Posterior cingulate gyrus (tissue), 11 donors: ENCODE results near the gene PEX11G.
A peak's percentile ranks its signal among the peaks of the same experiment; 100 is the strongest.

Experiments used
- DNase-seq, 10 donors: peaks; one replicate each; pipeline versions ENCODE4 v3.0.0 to v3.0.0-alpha.2; 2020 to 2021; ENCODE audit warnings: mixed read lengths in 3 of 10
- intact Hi-C: fragments of 100-400 bp; cut with DNase I; formaldehyde crosslinking; loops from one replicate; pipeline ENCODE4 v1.15.1; 2023

Gene PEX11G

DNA sequence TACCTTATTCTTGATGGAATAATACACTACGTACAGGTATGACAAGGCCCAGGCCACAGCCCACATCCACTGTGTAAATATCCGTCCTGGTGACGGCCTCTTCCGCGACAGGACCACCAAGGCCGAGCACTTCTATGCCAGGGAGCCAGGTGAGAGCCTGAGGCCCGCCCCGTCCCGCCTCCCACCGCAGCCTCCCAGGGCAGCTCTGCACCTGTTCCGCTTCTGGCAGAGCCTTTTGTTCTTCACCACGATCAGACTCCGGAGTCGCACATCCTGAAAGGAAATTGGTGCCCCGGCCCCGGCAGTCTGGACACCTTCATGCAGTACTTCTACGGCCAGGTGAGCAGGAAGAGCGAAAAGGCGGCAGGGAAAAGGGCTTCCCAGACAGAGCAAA lies 16.4 kb upstream of the PEX11G start:
- intact Hi-C loops = no loop called here
- peak in 2 of 10 donors; percentile 40 to 72 for DNase-seq

DNA sequence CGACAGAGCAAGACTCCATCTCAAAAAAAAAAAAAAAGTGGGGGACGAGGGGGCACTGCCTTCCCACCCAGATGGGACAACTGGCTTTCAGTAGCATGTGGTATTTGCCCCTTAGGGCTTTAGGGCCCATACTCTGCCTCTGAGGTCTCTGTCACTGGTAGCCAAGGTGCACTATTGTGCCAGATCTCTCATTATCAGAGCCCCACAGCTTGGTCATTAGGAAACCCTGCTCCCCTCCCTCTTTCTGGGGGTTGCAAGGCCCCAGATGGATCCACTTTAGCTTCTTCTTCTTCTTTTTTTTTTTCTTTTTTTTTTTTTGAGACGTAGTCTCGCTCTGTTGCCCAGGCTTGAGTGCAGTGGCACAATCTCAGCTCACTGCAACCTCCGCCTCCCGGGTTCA lies 15.8 kb upstream of the PEX11G start:
- intact Hi-C loops = no loop called here
- DNase-seq = no peak

DNA sequence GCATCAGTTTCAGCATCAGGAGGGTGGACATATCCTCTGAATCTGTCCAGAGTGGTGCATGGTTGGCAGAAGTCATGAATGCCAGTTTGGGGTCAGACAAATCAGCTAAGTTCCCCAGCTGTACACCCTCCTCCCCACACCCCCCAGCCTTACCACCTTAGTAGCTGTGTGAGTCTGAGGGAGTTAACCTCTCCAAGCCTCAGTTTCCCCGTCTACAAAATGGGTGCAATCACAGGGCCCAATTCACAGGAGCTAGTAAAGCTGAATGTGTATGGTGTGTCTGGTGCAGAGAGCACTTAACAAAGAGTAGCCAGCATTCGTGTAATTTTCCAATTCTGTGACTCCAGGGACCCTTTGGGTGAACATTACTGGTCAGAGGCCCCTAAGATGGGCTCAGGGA lies 13.7 kb upstream of the PEX11G start:
- no peak for DNase-seq
- intact Hi-C loops = no loop called here

DNA sequence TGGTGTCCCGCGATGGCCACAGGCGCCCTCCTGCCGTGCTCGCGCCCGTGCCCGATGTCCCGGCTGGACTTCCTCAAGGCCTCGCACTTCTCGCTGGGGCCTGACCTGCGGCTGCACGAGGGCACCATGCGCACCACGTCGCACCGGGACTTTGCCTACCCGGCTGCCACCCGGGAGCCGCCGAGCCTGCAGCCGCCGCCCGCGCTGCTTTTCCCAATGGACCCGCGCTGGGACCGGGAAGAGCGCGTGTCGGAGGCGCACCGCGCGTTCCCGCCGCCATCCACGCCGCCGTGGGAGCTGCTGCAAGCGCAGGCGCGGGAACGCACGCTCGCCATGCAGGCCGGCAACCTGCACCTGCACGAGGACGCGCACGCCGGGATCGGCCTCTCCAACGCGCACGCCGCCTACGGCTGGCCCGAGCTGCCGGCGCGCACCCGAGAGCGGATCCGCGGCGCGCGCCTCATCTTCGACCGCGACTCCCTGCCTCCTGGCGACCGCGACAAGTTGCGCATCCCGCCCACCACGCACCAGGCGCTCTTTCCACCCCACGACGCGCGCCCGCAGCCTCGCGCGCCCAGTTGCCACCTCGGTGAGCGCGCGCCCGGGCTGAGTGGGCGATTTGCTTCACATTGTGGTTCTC lies 12.1 kb upstream of the PEX11G start:
- DNase-seq = peak; percentile 76 to 99 (median 90)

DNA sequence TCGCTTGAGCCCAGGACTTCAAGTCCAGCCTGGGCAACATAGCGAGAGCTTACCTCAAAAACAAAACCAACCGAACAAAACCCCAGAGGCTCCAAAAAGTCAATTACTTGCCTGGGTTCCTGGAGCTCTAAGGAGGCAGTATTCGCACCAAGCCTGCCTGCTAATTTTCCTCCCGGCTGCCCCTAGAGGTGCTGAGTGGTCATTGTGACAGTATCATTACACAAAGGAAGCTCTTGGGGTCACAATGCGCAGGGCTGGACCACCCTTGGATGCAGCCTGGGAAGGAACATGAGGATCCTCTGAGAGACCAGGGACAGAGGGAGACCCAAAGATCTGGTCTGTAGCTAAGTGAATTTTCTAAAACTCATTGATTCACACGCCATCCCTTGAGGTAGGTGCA lies 8.5 kb upstream of the PEX11G start:
- intact Hi-C loops = no loop called here

More for the DNA sequence above, 12.1 kb upstream of the PEX11G start:
- intact Hi-C loops = no loop called here

DNA sequence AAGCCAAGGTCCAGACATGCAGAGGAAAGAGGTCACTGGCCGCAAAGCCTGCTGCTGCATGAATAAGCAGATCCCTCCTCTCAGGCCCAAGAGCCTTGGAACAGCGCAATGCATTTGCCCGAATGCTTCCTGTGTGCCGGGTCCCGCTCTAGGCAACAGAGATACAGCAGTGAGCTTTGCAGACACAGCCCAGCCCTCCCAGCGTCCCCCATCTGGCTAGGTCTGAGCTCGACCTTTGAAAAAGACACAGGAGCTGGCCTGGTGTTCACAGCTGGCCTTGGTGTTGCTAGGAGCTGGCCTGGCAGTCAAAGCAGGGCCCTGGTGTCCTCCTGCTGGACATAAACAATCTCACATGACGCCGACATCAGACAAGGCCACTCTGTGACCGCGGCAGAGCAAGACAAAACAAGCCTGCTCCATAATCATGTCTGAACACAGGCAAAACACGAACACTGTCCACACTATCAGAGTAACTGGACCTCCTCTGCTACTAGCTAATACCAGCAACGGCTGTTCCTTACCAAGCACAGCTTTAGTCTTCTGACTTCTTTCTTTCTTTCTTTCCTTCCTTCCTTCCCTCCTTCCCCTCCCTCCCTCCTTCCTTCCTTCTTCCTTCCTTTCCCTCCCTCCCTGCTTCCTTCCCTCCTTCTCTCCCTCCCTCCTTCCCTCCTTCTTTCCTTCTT lies 5.7 kb upstream of the PEX11G start:
- intact Hi-C loops = no loop called here
- DNase-seq = peak; percentile 69 to 97 (median 80)

More for the DNA sequence above, 8.5 kb upstream of the PEX11G start:
- DNase-seq = no peak

DNA sequence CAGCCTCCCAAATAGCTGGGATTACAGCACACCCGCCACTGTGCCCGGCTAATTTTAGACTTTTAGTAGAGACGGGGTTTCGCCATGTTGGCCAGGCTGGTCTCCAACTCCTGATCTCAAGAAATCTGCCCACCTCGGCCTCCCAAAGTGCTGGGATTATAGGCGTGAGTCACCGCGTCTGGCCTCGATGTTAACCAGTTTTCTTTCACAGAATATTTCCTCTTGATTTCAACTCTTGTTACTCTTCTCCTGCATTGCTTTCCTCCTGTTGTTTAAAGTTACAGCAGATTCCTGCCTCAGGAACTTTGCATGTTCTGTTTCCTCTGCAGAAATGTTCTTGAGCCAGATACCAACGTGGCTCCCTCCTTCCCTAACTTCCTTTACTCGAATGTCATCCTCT lies 3.7 kb upstream of the PEX11G start:
- intact Hi-C loops = no loop called here
- DNase-seq = no peak

DNA sequence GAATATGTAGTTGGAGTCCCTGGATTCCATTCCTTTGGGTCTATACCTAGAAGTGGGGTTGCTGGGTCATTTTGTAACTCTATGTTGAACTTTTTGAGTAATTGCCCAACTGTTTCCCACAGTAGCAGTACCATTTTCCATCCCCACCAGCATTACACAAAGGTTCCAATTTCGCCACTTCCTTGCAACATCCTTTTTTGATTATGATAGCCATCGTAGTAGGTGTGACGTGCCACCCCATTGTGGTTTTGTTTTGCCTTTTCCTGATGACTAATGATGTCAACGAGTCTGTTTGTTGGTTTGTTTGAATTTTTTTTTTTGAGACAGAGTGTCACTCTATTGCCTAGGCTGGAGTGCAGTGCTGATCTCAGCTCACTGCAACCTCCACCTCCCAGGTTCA lies 3.3 kb upstream of the PEX11G start:
- no peak for DNase-seq
- intact Hi-C loops = no loop called here

DNA sequence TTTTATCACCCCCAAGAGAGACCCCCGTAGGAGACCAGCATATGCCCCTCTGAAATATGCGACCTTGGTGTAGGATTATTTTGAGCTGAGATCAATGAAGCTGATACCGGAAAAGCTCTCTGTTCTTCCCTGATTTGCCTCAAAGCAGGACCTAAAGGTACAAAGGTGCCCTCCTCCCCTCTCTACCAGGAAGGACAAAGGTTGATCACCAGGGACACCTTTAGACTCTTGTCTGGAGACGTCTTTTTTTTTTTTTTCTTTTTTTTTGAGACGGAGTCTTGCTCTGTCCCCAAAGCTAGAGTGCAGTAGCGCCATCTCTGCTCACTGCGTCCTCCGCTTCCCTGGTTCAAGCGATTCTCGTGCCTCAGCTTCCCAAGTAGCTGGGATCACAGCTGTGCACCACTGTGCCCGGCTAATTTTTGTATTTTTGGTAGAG lies 792 bp upstream of the PEX11G start:
- intact Hi-C loops = loop anchor here (2.0 kb wide), 1 partner anchor 45 kb away; the partner anchor contains the start of gene PNPLA6
- no peak for DNase-seq

DNA sequence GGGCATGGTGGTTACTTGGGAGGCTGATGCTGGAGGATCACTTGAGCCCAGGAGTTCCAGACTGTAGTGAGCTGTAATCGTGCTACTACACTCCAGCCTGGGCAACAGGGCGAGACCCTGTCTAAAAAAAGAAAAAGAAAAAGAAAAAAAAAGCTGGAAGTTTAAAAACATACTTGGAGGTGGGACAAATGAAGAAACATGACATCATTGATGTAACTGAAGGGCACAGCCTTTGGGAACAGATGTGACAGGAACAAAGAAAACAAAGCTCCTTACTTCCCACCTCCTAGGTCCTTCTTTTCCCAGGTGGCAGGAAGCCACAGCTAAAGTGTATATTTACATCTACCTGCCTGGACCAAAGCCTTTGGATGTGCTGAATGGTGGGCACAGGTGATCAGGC lies 1.9 kb downstream of the PEX11G start:
- no peak for DNase-seq
- intact Hi-C loops = no loop called here

DNA sequence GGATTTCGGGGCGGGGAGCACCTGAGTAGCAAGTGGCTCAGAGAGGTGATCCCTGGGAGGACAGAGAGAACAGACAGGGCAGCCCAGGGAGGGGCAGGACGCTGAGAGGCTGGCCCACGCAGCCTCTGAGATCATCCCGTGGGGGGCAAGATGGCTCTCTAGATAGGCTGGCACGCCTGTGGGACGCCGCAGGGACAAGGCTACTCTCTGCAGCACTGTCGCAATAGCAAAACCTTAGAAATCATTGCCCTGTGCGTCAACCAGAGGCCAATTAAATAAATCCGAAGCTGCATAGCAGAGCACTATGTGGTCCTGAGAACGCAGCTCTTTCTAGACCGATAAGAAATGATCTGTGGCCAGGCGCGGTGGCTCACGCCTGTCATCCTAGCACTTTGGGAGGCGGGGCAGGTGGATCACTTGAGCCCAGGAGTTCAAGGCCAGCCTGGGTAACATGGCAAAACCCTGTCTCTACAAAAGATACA lies 5.1 kb downstream of the PEX11G start:
- intact Hi-C loops = no loop called here

DNA sequence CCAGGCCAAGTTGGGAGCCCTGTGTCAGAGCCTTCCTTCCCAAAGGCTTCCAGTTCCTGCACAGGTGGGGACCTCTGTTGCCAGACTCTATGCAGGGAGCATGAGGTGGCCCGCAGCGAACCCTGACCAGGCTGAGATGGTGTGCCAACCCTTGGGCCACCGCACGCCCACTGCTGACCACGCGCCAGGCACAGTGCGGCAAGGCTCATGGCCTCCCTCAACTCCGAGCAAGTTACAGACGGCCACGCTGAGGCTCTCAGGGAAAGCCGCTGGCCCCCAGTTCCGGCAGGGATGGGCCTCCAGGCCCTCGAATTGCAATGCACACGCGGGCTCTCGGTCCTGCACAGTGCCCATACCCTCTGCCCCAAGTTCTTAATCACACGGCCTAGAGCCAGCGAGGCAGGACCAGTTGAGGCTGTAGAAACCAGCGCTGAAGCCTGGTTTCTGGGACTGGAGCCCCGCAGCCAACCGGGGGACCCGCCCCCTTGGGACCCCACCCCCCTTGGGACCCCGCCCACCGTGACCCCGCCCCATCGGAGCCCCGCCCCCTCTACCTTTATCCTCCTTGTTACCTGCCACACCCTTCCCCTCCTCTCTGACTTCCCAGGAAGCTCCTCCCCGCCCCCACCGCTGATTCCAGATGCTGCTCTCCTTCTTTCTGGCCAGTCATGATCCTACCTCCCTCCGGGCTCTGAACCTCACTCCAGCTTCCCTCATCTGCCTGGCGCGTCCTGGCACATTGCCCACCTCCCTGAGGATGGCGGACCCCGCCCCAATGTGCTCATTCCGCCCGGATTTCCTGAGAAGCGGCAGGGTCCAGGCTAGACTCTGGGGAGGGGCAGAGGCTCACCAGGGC lies 6.0 kb downstream of the PEX11G start:
- no peak for DNase-seq
- intact Hi-C loops = no loop called here

More for the DNA sequence above, 5.1 kb downstream of the PEX11G start:
- no peak for DNase-seq

DNA sequence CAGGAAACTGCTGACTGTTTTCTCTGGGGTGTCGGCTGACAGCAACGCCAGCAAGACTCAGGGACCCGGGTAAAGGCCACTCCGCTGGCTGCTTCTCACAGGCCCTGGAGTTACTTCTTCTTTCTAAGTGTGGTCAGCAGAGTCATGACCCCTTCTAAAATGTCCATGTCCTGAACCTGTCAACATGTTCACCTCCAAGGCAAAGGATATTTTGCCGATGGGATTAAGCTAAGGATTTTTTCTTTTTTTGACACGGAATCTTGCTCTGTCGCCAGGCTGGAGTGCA lies 7.9 kb downstream of the PEX11G start:
- intact Hi-C loops = no loop called here
- no peak for DNase-seq

DNA sequence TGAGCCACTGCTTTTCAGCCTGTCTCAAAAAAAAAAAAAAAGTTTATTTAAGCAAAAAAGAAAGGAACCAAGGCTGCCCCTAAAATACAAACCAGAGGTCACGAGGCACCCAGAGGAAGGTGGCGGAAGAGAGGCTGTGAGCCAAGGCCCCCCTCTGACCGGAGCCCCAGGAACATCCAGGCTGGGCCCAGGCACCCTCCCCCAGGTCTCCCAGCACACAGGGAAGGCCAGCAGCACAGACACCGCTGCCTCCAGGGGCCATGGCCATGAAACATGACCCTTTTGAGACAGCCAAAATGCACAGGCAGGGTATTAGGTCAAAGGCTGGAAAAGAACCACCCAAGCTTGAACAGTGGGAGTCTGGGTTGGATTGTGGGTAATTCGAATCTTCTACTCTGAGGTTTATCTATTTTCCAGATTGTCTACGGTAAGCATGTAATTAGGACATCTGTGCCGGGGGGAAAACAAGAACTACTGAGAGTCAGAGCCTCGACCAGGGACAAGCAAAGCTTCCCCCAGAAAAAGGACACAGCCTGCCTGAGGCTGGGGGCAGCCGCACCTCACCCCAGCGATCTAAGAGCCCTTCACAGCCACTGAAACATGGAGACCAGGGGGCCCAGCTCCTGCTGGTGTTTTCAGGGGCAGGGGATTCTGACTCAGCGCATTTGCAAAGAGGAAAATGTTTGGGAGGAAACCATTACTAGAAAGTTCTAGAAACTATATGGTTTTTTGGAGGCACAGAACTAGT lies 8.4 kb downstream of the PEX11G start:
- DNase-seq = no peak
- intact Hi-C loops = no loop called here

DNA sequence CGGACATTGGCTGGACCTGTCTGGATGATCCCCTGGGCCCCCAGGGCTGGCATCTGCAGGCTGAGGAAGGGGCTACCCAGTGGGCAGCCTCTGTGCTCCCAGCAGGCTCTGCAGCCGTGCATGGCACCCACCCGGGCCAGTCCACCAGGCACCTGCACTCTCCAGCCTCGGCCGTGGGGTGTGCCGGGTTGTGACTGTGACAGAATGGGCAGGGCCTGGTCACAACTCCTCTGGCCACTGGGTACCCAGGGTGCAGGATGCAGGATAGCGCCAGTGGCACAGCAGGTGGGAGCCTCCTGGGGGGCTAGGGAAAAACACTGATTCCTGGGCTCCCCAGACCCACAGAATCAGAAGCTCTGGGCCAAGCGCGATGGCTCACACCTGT lies 10.0 kb downstream of the PEX11G start:
- DNase-seq = no peak
- intact Hi-C loops = no loop called here

DNA sequence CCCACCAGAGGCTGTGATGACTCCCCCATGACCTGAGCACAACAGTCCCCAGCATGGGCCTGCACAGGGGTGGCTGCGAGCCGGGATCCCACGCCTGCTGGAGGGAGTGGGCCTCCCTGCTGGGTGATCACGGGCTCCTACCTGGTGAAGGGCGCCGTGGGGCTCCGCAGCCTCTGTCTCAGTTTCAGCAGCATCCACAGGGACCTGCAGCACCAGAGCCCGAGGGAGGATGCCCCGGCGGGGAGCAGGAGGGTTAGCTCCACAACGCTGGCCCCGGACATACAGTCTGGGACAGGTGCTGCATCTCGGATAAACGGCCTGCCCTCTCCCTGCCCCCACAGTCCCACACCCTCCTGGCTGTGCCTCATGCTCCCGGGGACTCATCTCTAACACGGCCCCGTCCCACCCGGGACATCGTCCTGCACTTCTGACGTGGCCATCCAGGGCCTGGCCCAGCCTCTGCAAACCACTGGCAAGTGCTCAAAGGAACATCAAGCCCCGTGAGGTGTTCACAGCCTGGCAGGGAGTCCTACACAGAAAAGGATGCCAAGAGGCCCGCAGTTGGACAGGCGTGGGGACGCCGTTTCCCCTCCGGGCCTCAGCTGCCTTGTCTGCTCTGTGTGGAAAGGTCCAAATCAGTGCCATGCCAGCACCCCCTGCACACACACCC lies 10.5 kb downstream of the PEX11G start:
- no peak for DNase-seq
- intact Hi-C loops = no loop called here

DNA sequence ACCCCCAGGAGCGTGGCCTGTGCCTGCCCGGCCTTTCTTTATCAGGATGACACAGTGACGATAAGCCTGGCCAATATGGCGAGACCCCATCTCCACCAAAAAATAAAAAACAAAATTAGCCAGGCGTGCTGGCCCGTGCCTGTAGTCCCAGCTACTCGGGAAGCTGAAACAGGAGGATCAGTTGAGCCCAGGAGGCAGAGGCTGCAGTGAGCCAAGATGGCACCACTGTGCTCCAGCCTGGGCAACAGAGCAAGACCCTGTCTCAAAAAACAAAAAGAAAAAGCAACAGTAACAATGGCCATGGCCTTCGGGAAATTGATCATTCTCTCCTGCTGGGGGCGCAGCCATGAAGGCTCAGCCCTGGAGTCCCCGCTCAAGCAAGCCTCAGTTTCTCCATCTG lies 11.1 kb downstream of the PEX11G start:
- no peak for DNase-seq
- intact Hi-C loops = no loop called here

DNA sequence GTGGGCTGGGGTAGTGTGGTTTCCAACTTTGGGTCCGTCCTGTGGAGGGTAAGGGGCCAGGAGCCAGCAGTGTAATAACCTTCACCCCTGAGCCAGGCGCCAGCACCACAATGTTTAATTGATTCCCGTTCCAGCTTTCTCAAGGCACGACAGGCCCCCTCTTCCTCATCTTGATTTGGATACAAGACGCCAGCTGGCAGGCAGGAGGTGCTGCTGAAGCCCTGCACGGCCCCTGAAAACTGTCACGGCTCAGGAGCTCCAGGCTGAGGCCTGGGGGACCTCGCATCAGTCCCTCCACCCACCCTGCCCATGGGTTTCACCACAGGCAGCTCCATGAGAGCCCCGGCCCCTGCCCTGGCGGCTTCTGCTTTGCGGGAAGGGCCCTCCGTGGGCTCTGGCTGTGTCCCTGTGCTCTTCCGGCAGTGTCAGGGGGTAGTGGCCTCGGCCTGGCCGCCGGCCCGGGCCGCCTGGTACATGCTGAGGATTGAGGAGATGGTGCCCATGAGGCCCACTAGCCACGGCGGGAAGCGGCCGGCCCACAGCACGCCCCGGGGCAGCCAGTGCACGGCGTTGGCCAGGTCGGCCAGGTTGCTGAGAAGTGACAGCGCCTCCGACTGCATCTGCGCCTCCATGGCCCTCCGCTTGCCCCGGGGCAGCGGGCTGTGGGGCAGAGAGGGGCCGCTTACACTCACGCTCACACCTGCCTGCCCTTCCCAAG lies 11.9 kb downstream of the PEX11G start:
- DNase-seq = no peak
- intact Hi-C loops = no loop called here

DNA sequence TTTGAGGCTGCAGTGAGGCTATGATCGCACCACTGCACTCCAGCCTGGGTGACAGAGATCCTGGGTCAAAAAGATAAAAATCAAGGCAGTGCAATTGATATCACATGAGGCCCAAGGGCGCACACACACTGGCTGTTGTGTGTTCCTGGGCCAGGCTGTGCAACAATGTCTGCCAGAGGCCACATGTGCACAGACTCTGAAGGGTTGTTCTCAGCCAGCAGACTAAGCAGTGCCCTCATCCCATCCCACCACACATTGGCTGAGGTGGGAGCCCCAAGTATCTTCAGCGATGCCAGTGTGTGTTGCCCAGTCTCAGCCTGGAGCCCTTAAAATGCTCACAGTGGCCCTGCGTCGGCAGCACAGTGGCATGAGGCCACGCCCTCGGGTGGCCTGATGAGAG lies 12.6 kb downstream of the PEX11G start:
- no peak for DNase-seq
- intact Hi-C loops = no loop called here

DNA sequence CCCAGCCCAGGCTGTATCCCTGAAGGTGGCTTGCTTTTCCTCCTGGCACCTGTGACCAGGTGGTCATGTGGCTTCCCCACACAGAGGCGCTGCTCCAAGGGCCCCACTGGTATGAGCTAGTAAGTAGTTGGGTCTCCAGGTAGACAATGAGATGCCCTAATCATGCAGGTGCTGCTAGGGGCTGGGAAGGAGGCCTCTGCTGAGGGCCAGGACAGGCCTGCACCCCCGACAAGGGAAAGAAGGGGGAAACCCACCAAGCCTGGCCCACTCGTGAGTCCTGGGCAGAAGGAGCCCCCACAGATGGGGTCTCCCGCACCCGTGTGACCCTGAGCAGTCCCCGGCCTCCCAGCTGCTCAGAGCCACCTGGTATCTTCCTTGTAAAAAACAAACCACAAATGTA lies 13.2 kb downstream of the PEX11G start:
- DNase-seq = no peak
- intact Hi-C loops = no loop called here
